Measurements from ENCODE around the gene SEPTIN14. TPM values are rescaled to one million over a fixed set of nuclear protein-coding genes. Genes with fewer than 3 reads are reported as not detected.
"Not testable (repeated sequence)": the region's sequence is repeated elsewhere in the genome, so short reads cannot be mapped to it uniquely, and the experiment has no call there.

The SEPTIN14 gene
- polyA plus RNA-seq (not detected in 2 replicates), polyA minus RNA-seq (not detected in 2 replicates)

- H3K79me2 ChIP-seq (replicated peaks; ENCODE audit: insufficient read depth, low read length); H3K4me2 ChIP-seq (ENCODE audit: low read length); H3F3A ChIP-seq (ENCODE audit: insufficient read depth, low read length, poor library complexity, severe bottlenecking); H3K36me3 ChIP-seq (ENCODE audit: insufficient read depth, low read length); H3K9me2 ChIP-seq (ENCODE audit: insufficient read depth, low read length); H3K27me3 ChIP-seq (ENCODE audit: insufficient read depth, low read depth, low read length); H2AFZ ChIP-seq (ENCODE audit: low read depth, low read length); H3K4me3 ChIP-seq (ENCODE audit: low read length); H3K9ac ChIP-seq (ENCODE audit: low read length); H4K20me1 ChIP-seq (ENCODE audit: insufficient read depth); H3K9me3 ChIP-seq (ENCODE audit: low read length); H3K27ac ChIP-seq (ENCODE audit: low read length): not testable (repeated sequence)
These were observed at the start of gene SEPTIN14 for GRCh38 chr7:55862652-55863051. SEPTIN14 (minus strand) TSS chr7:55862752; CDS start chr7:55861996, 756 bp downstream.

GRCh38 chr7:55903985-55904759 is 41.6 kb upstream of the SEPTIN14 start:
- Histone ChIP-seq H3K9me3 (ENCODE audit: low read length) (peaks cover 3% of the 10 kb centered on the region), H2AFZ (ENCODE audit: low read depth, low read length) (no peak overlapping the region), H3K27me3 (ENCODE audit: insufficient read depth, low read depth, low read length) (no peaks in the 10 kb centered on the region), H3K79me2 (replicated peaks; ENCODE audit: insufficient read depth, low read length) (no peaks in the 10 kb centered on the region), H3K9me2 (ENCODE audit: insufficient read depth, low read length) (no peaks in the 10 kb centered on the region), H3K4me3 (ENCODE audit: low read length) (no peak overlapping the region), H3K4me2 (ENCODE audit: low read length) (no peak overlapping the region), H3K27ac (ENCODE audit: low read length) (no peak overlapping the region), H3K36me3 (ENCODE audit: insufficient read depth, low read length) (peaks cover 5% of the 10 kb centered on the region), H3K9ac (ENCODE audit: low read length) (no peak overlapping the region), H4K20me1 (ENCODE audit: insufficient read depth) (no peaks in the 10 kb centered on the region), H3F3A (ENCODE audit: insufficient read depth, low read length, poor library complexity, severe bottlenecking) (no peaks in the 10 kb centered on the region)
- TF ChIP-seq POLR2AphosphoS5 (IDR thresholded peaks at IDR 0.05): no peak
- TF ChIP-seq TAF1 (IDR thresholded peaks at IDR 0.05; ENCODE audit: low read depth): no peak
- TF ChIP-seq RAD21 (conservative IDR thresholded peaks at IDR 0.05): no peak

GRCh38 chr7:55901059-55901458 is 38.5 kb upstream of the SEPTIN14 start:
- not testable (repeated sequence) for H3K4me2 ChIP-seq (ENCODE audit: low read length); H3K4me3 ChIP-seq (ENCODE audit: low read length); H4K20me1 ChIP-seq (ENCODE audit: insufficient read depth); H3K9ac ChIP-seq (ENCODE audit: low read length); H3F3A ChIP-seq (ENCODE audit: insufficient read depth, low read length, poor library complexity, severe bottlenecking); H3K27ac ChIP-seq (ENCODE audit: low read length); H3K27me3 ChIP-seq (ENCODE audit: insufficient read depth, low read depth, low read length); H3K36me3 ChIP-seq (ENCODE audit: insufficient read depth, low read length); H3K9me3 ChIP-seq (ENCODE audit: low read length); H3K79me2 ChIP-seq (replicated peaks; ENCODE audit: insufficient read depth, low read length); H2AFZ ChIP-seq (ENCODE audit: low read depth, low read length); H3K9me2 ChIP-seq (ENCODE audit: insufficient read depth, low read length)

- Histone ChIP-seq H3K79me2 (replicated peaks; ENCODE audit: insufficient read depth, low read length) (no peaks in the 10 kb centered on the region), H3K9me3 (ENCODE audit: low read length) (no peaks in the 10 kb centered on the region), H3K4me2 (ENCODE audit: low read length) (no peak overlapping the region), H3F3A (ENCODE audit: insufficient read depth, low read length, poor library complexity, severe bottlenecking) (no peaks in the 10 kb centered on the region), H3K4me3 (ENCODE audit: low read length) (no peak overlapping the region), H4K20me1 (ENCODE audit: insufficient read depth) (no peaks in the 10 kb centered on the region), H3K9me2 (ENCODE audit: insufficient read depth, low read length) (no peaks in the 10 kb centered on the region), H2AFZ (ENCODE audit: low read depth, low read length) (no peak overlapping the region), H3K9ac (ENCODE audit: low read length) (no peak overlapping the region), H3K27me3 (ENCODE audit: insufficient read depth, low read depth, low read length) (no peaks in the 10 kb centered on the region), H3K36me3 (ENCODE audit: insufficient read depth, low read length) (peaks cover 7% of the 10 kb centered on the region), H3K27ac (ENCODE audit: low read length) (no peak overlapping the region)
- TF ChIP-seq RAD21 (conservative IDR thresholded peaks at IDR 0.05) (no peak), MXI1 (conservative IDR thresholded peaks at IDR 0.05; ENCODE audit: poor library complexity, severe bottlenecking) (no peak), POLR2AphosphoS5 (IDR thresholded peaks at IDR 0.05) (no peak), TAF1 (IDR thresholded peaks at IDR 0.05; ENCODE audit: low read depth) (no peak), SMC3 (conservative IDR thresholded peaks at IDR 0.05; ENCODE audit: poor library complexity) (no peak), CTCF (IDR thresholded peaks at IDR 0.05; ENCODE audit: poor library complexity, severe bottlenecking) (no peak), EZH2 (IDR thresholded peaks at IDR 0.05; ENCODE audit: borderline replicate concordance, insufficient read depth, low read length, poor library complexity, severe bottlenecking) (no peak), REST (IDR thresholded peaks at IDR 0.05; ENCODE audit: borderline replicate concordance) (no peak), EP300 (conservative IDR thresholded peaks at IDR 0.05; ENCODE audit: poor library complexity, severe bottlenecking) (no peak)
These were observed 35.7 kb upstream of the SEPTIN14 start for GRCh38 chr7:55898287-55898686.
